GM21528 (cell line): Measurements from ENCODE around the gene ITIH1.
"Not testable (repeated sequence)": the region's sequence is repeated elsewhere in the genome, so short reads cannot be mapped to it uniquely, and the experiment has no call there.

Experiments used
- ATAC-seq: cut with Tn5 transposase; IDR thresholded peaks from one replicate; pipeline ENCODE4 v1.9.1; 2021; ENCODE audit warnings: mild to moderate bottlenecking, moderate library complexity; ENCODE audit not compliant: unreplicated experiment, low FRiP score

The ITIH1 gene

DNA sequence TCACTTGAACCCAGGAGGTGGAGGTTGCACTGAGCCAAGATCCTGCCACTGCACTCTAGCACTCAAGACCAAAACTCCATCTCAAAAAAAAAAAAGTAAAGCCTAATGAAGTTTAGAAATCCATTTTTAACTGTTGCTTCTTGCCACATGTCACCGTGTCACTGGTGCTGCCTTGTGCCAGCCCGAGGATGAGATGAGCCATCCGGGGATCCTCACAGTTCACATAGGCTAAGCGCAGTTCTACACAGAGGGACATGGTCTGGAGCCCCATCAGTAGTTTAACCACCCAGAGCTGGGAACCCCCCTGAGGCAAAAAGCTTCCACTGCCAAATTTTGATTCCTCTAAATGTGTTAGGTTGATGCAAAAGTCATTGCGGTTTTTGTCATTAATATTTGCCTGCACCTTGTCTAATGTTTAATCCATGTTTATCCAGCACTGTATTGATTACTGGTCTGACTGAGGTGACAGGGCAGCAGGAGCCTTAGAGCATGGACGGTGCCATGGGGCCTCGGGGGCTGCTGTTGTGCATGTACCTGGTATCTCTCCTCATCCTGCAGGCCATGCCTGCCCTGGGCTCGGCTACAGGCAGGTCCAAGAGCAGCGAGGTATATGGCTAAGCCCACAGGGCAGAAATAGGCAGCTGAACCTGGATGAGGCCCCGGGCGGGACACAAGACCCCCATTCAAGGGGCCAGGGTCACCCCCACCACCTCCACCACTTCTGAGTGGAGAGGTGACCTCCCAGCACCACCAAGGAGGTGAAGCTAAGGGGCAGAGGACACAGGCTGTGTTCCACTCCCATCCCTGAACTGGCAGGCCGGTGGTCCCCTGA lies at the start of gene ITIH1:
Gene ITIH1, plus strand, starts transcription at position 473 of the 832 bp plus-strand sequence. Its CDS starts 17 bp downstream, at position 490.
- ATAC-seq, result no peak

- ATAC-seq, result not testable (repeated sequence)
Measured at GRCh38 chr3:52728753-52729152, 48.6 kb upstream of the ITIH1 start.

GRCh38 chr3:52730681-52731080 lies 46.7 kb upstream of the ITIH1 start:
- ATAC-seq, result no peak

DNA sequence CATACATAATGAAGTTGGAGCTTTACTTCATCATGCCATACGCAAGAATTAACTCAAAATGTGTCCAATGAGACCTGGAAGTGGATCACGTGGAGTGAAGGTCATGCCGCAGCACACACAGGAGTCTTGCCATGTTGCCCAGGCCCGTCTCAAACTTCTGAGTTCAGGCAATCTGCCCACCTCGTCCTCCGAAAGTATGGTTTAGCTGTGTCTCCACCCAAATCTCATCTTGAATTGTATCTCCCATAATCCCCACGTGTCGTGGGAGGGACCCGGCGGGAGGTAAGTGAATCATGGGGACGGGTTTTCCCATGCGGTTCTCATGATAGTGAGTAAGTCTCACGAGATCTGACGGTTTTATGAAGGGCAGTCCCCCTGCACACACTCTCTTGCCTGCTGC lies 45.8 kb upstream of the ITIH1 start:
- no peak for ATAC-seq

DNA sequence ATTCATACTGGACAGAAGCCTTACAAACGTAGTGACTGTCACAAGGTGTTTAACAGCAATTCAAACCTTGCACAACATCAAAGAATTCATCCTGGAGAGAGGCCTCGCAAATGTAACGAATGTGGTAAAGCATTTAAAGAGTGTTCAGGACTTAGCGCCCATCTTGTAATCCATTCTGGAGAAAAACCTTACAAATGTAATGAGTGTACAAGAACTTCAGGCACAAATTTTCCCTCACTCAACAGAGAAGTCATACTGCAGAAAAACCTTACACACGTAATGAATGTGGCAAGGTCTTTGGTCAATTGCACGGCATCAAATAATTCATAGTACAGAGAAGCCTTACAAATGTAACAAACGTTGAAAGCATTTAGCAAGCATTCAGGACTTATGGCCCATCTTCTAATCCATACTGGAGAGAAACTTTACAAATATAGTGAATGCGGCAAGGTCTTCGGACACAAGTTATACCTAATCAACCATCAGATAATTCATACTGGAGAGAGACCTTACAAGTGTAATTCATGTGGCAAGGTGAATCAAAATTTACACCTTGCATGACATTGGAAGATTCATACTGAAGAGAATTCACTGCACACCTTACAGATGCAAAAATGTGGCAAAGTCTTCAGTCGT lies 44.0 kb upstream of the ITIH1 start:
- no peak for ATAC-seq

DNA sequence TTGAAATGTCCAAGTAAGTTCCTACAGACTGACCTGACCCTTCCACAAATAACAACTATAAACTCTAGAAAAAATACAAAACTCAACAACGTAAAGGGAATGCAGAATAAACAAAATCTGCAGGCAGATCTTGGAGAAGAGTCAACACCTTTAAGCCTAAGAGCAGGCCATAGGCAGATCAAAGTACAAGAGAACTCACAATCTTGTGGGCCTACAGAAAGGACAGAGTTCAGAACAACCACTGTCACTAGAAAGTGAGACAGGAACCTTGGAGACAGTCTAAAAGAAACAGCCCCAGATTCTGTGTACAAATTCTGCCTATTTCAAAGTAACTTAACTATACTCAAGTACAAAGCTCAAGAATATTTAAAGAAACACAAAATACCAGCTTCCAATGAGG lies 37.7 kb upstream of the ITIH1 start:
- no peak for ATAC-seq

GRCh38 chr3:52742418-52743041 lies 34.9 kb upstream of the ITIH1 start:
- ATAC-seq, result no peak

DNA sequence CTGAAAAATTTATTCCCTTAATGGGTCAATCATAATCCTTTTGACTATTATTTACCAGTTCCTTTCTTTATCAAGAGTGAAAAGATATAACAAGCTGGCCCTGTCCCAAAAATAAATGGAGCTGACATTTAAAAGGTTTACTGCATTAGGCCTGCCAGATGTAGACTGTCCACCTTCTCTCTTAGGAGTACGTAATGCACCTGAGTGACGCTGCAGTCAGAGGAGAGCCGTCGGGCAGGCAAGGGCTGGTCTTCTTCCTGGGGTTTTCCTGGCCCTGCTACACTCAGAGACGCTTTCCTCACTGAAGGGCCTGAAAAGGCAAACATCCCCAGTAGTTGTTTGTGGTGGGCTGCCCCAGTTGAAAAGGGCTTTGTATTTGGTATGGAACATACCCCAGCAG lies 34.2 kb upstream of the ITIH1 start:
- ATAC-seq, result no peak

- ATAC-seq, result no peak
Measured at GRCh38 chr3:52743721-52744120, 33.7 kb upstream of the ITIH1 start.

DNA sequence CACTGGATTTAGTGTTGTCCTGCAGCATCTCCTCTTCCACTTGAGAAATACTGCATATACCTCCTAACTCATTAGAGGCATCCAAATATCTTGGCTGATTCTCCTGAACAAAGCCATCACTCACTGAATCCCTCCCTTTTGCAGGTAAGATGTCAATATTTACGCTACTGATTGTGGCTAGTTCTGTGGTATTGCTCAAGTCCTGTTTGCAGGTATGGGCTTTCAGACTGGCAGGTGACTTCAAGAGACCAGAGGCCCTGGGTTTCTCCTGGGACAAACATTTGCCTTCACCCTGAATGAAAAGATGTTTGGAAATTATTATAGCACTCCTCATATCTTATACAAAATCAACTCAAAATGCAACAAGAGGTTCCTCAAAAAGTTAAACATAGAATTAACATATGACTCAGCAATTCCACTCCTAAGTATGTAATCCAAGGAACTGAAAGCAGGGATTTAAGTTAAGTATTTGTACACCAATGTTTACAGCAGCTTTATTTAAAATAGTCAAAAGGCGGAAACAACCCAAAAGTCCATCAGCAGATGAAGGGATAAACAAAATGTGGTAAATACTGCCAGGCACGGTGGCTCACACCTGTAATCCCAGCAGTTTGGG lies 25.2 kb upstream of the ITIH1 start:
- no peak for ATAC-seq

DNA sequence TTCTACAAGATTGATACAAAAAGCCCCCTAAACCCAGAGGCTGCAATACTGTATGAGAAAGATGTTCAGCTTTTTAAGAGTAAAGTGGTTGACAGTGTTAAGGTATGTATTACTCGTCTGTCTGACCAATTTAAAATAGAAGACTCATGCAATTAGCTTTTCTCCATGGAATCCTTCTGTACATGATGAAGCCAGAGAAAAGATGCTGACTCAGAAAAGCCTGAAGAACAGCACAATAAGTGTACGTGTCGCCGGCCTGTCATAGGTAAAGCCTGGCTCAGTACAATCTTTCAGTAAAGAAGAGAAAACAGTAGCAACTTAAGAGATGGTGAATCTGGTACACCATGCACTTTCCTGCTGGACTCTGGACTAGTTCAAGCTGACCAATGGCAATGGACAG lies 23.0 kb upstream of the ITIH1 start:
- no peak for ATAC-seq

DNA sequence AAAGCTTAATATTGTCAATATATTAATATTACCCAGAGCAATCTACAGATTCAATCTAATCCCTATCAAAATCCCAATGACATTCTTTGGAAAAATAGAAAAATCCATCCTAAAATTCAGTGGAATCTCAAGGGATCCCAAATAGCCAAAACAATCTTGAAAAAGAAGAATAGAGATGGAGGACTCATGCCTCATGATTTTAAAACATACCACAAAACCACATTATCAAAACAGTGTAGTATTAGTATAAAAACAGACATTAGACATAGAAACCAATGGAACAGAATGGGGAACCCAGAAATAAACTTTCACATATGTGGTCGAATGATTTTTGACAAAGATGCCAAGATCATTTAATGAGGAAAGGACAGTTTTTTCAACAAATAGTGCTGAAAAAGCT lies 21.3 kb upstream of the ITIH1 start:
- no peak for ATAC-seq

- ATAC-seq, result no peak
Measured at GRCh38 chr3:52763466-52763865, 13.9 kb upstream of the ITIH1 start.

DNA sequence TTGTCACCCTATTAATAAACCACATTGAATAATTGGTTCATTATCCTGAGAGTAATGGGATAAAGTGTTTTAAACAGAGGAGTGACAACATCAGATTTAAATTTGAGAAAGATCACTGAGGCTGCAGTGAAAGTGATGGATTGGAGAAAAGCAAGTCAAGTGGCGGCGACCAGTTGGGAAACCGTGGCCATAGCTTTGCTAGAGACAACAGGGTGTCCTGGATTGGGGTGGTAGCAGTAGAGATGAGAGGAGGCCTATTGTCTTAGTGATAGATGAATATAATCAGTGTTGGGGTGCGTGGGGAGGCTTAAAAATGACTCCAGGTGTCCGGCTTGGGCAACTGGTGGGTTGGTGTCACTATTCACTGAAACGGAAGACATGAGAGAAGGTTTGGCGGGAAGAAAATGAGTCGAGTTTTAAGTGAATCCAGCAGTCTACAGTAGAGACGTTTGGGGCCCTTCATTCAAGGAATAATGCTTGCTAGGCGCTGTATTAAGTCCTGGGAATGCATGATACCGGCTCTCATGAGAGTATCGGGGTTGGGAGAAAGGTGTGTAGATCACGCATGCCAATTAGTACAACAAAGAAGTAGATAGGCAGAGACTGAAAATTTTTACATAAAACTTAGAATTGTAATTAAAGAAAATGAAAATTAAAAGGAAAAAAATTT lies 7.5 kb upstream of the ITIH1 start:
- no peak for ATAC-seq

DNA sequence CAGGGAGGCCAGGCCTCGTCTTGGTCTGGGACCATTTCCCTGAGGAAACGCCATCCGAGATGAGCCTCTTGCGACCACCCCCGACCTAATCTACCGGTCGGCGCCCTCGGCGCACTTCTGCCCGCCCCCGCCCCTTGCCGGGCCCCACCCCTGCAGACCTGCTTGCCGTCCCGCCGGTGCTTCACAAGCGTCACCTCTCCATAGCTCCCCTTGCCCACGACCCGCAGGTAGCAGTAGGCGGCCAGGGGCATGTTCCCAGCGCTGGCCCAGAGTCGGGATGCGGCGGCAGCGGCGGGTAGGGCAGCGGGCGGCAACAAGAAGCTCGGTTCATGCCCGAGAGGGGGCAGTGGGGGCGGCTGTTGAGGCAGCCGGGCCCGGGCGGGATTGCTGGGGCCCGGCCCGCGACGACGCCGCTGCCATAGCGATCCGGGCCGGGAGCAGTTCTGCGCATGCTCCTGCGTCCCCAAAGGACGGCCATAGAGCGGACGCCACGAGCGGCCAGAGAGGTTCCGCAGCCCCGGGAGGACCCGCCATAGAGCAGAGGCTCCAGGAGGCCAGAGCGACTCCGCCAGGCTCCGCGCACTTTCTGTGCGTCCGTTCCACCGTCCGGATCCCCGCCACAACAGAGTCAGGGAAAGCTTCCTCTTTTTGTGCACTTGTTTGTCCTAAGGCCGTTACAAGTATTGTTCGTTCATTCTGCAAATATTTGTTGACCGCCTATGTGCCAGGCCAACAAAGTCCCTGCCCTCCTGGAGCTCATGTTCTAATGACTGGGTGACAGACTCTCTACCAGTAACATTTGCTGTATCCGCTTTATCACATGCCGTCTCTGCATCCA lies 6.7 kb upstream of the ITIH1 start, which contains the start of gene NEK4:
Gene NEK4, minus strand, starts transcription at position 445 of the 838 bp plus-strand sequence. Its CDS starts 194 bp downstream, at position 251.
- ATAC-seq, result peak; percentile 87

GRCh38 chr3:52771334-52771681 lies 6.1 kb upstream of the ITIH1 start:
- peak; percentile 16 for ATAC-seq

- no peak for ATAC-seq
Measured at GRCh38 chr3:52771702-52772101, 5.7 kb upstream of the ITIH1 start.

- no peak for ATAC-seq
Measured at GRCh38 chr3:52773361-52774065, 3.9 kb upstream of the ITIH1 start.

- ATAC-seq, result no peak
Measured at GRCh38 chr3:52774066-52774713, 3.2 kb upstream of the ITIH1 start.
